CD4-positive, alpha-beta T cell treated with Interleukin-21 for 1 hour (primary cell): Measurements from ENCODE around the gene MGMT.

Source experiments
- DNase-seq: peaks from one replicate; pipeline ENCODE4 v3.0.0-alpha.2; 2020

MGMT gene

DNA sequence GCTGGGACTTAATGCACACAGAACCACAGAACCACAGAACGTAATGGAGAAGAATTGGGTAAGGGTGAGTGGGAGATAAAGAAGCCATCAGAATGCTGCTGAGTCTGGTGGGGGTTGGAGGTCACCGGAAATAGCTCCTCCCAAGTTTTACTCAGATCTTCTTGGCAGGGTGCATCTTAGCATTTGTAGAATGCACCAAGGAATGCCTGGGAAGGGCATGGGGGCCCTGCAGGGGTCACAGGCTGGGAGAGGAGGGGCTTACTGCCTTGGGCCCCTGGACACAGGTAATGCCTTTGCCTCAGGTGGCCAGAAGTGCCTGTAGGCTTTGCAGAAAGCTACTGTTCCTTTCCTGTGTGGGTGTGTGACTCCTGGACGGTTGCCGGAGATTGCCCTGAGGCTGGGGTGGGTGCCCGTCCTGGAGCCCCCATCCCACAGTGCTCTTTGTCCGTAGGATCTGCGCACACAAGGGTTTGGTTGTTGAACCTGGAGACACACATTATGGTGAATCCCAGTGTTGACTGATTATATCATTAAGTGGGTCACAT is 55.1 kb downstream of the MGMT start:
- no peak for DNase-seq

GRCh38 chr10:129523031-129523722 is 56.1 kb downstream of the MGMT start:
- DNase-seq, result no peak

GRCh38 chr10:129523723-129524316 is 56.8 kb downstream of the MGMT start:
- no peak for DNase-seq

DNA sequence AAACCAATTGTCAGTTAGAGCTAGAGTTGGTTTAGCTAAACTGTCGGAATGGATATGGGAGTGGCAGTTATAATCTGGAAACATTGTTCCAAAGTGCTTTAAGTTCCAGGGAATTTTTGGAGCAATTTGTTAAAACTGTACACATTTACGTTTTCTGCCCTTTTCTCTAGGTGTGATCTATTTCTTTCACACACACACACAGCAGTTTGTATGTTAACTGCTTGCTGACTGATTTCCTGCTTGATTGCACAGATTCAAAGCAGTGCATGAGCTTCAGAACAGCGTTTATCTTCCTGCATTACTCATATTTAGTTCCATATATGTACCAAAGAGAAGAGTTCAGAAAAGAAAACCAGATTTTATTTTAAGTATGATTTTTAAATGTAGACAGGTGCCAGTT is 57.9 kb downstream of the MGMT start:
- DNase-seq, result no peak

- no peak for DNase-seq
Measured at GRCh38 chr10:129525401-129525801, 58.4 kb downstream of the MGMT start.

GRCh38 chr10:129526943-129527342 is 59.9 kb downstream of the MGMT start:
- no peak for DNase-seq

DNA sequence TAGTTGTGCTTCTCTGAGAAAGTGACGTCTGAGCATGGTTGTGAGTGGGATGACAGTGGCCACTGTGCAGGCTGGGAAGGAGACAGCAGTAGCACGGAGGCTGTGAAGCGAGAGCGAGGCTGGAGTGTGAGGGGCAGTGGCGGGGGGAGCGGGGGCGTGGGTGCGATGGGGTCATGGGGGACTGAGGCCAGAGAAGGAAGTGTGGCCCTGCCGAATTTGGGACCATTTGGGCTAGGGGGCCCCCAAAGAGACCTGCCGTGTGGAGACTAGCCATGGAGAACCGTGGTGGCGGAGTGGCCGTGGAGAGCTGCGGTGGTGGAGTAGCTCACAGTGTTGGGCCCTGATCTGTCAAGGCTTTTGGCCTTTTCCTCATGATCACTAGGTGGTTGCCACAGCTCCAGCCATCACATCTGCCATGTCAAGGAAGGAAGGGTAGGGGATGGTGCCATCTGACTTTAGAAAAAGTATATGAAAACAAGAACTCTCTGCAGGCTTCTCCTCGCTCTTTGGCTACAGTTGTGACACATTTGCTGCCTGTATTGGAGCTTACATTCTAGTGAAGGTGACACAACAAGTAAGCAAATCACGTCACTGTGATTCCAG is 61.4 kb downstream of the MGMT start:
- no peak for DNase-seq

DNA sequence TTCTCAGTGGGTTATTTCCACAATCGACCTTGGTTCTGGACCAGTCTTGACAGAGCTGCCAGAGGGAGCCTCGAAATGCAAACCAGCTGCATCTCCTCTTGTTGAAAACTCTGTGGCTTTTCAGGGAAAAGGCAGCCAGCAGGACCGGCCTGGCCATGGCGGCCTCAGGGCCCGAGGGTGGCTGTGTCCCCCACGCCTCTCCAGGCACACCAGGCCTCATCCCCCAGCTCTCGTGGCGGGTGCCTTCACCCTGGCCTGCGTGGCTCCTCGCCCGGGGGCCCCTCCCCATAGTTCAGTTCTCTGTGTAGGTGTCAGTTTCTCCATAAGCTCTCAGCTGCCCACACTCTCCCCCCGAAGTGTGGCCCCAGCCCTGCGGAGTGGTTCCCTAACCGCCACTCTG is 63.5 kb downstream of the MGMT start:
- no peak for DNase-seq

- DNase-seq, result no peak
Measured at GRCh38 chr10:129531195-129531968, 64.3 kb downstream of the MGMT start.

DNA sequence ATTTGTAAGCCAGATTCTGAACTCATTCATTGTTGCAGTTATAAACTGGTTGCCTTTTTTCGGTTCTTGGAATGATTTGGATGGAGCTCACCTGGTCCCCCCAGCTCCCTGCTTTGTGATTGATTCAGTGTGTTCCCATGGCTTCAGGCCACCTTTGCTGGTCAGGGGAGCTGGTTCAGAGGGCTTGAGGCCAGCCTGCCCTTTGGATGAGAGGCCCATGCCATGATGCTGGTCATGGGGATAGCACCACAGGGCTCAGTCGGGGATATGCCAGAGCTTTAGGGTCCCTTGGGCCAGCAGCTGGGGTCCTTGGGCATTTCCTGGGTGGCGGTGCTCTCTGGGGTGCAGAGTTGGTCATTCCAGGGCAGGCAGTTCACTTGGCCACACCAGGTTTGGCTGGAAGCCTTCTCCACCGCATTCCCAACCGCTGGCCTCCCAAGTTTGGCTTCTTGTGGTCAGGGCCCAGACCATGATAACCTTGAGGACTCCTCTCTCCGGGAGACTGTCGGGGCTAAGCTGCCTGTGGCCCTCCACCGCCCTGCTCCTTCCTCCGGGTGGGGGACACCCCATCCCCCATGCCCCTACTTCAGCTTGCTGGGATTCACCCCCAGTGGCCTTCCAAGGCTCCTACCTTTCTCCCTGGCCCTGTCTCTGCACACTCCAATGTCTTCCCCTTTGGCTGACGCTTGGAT is 65.1 kb downstream of the MGMT start:
- DNase-seq, result no peak

GRCh38 chr10:129532838-129533237 is 65.8 kb downstream of the MGMT start:
- no peak for DNase-seq

- DNase-seq, result no peak
Measured at GRCh38 chr10:129533281-129533680, 66.2 kb downstream of the MGMT start.

GRCh38 chr10:129534826-129535225 is 67.8 kb downstream of the MGMT start:
- no peak for DNase-seq

DNA sequence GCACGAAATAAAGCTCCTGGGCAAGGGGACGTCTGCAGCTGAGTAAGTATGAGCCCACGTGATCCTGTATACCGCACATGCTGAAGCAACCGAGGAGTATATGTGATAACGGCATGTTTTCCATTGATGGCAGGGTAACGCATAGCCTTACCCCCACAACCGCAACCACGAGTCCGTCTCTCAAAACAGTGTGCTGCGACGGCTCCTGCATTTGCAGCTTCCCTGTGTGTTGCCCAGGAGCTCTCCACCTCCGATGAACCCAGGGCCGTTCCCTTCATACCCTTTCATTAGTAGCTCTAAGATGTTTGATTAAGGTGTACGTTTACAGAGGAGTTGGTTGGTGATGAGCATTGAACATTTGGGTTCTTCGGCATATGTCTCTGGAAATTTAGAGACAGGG is 69.3 kb downstream of the MGMT start:
- no peak for DNase-seq

GRCh38 chr10:129537151-129537550 is 70.1 kb downstream of the MGMT start:
- DNase-seq, result no peak

DNA sequence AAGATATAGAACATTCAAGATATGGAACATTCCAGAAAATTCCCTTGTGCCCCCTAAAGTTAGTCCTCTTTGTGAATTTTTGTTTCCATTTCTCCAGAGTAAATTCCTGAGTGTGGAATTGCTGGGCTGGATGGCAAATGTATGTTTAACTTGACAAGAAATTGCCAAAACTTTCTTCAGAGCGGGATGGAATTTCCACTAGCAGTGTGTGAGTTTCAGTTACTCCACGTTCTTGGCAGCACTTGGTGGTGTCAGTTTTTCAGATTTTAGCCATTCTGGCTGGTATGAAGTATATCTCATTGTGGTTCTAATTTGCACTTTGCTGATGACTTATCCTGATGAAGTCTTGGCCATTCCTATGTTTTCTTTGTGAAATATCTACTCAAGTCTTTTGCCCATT is 71.2 kb downstream of the MGMT start:
- DNase-seq, result no peak

DNA sequence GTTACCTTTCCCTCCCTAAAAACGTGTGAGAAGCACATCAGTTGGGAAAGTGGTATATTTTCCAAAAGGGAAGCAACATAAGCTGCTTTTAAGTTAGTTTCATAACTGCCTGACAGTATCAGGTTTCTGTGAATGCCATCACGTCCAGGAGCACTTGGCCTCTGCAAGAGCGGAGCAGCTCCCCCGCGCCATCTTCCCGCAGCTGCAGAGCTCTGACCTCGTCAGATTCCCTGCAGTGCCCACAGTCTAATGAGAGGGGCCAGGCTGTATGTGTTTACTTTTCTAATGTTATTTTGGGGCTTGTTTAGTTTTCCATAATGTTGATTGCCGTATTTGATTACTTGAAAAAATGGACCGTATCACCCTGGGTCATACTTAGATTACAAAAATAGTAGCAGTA is 74.2 kb downstream of the MGMT start:
- DNase-seq, result no peak

DNA sequence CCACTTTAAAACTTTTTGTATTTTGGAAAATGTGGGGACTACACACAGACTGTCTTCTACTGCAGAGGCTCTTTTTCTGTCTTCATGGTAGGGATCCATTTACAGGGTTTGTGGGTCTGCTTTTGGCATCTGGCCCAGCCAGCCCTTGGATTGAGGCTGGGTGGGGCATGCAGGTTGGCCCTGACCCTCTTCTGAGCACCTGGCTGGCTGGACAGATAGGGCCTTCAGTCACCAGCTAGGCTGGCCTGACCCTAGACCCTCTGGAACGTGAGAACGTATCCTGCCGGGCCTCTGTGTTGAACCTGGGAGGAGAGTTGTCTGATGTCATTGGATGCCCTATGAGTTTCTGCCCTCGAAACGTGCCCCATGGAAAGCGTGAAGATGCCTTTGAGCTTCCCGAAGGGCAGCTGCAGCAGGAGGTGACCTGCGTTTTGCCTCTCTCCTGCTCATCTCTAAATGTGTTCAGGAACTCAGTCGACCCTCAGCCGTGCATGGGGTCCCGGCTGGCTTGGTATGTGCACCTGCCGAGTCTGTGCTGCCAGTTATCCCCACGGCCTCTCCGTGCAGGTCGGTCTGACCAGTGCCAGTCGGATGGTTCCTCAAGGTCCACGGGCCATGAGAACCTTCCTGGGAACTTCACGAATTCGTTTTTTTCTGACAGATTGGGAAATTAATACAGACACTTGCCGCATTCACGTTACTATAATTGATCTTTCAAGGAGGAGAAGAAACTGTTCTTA is 74.9 kb downstream of the MGMT start:
- DNase-seq, result no peak

- no peak for DNase-seq
Measured at GRCh38 chr10:129542589-129542988, 75.5 kb downstream of the MGMT start.

DNA sequence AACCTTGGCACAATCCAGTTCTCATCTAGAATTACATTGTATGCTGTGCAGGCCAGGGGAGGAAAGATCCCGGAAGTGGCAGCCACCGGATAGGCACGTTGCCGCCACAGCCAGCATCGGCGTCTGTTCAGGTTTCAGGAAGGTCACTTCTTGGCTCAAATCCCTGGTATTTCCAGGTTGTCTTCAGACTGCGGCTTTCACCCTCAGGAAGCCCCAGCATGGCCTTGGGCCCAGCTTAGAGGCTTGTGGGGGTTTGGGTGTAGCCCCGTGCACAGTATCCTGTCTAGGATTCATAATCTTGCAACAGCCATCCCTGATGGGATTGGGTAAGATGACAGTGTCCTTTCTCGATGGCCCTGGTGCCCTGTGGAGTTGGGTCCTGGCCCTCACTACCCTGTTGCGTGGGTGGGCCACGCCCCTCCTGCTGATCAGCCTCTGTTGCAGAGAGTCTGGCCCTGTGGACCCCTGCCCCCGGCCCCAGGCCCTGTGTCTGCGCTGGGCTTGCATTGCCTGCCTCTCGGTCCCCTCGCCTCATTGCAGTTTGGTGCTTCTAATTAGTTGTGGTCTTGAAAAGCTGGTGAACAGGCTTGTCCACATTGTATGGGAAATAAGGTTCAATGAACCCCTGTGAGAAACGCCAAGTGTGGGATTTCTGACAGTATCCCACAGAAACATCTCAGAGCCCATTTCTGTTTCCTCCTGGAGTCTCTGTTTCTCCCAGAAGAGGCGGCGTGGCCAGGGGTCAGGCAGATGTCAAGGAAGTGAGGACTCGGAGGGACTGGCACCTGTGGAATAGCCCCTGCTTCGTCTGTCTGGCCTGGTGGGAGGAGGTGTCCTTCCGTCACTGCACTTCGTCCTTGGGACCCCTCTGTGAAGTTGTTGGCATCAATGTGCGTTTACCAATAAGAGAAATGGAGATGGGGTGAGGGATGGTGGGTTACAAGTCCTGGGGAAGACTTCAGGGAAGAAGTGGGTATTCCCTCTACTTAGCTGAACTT is 77.5 kb downstream of the MGMT start:
- no peak for DNase-seq

DNA sequence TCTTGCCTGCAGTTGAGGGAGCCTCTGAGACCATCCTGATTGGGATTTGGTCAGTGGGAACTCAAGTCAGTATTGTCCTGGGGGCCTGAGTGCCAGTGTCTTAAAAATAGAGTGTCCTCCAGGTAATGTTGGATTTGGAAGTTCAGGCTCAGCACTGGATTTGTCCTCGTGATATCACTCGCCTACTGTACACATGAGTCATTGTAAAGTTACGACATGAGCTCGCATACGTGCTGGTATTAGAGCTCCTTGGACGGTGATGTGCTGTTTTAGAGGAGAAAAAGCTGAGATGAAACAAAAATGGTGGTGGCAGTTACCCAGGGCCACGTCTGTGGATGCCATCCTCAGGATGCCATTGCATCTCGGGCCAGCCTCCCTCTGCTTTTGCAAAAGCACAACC is 78.2 kb downstream of the MGMT start:
- DNase-seq, result no peak
